Activated CD4-positive, alpha-beta T cell treated with anti-CD3 and anti-CD28 coated beads for 36 hours (primary cell): Measurements from ENCODE around the gene ASAP3. TPM values are rescaled to one million over a fixed set of nuclear protein-coding genes. Genes with fewer than 3 reads are reported as not detected.
A peak's percentile ranks its signal among the peaks of the same experiment; 100 is the strongest.

Experiments
- ATAC-seq: fragments of 200-7000 bp; cut with Tn5 transposase; one replicate; pipeline ENCODE4 v1.10.0; 2021; ENCODE audit warnings: mild to moderate bottlenecking, moderate library complexity
- CTCF ChIA-PET: fragments of 350-600 bp; sonication (Branson Sonifier 250); formaldehyde crosslinking; loops from one replicate; lab custom pipeline; 2021; ENCODE audit warnings: antibody characterized with exemption; lab: Charles Lee
- POLR2A ChIA-PET: fragments of 350-600 bp; sonication (Branson Sonifier 250); formaldehyde crosslinking; loops from one replicate; lab custom pipeline; 2021; ENCODE audit warnings: antibody characterized with exemption, inconsistent platforms; lab: Charles Lee
- DNase-seq: peaks from one replicate; pipeline ENCODE4 v3.0.0-alpha.2; 2020
- H3K27ac Mint-ChIP-seq: one replicate; pipeline ENCODE4 v1.8.0; 2021; ENCODE audit warnings: mixed read lengths
- H3K27me3 Mint-ChIP-seq: one replicate; pipeline ENCODE4 v1.8.0; 2021; ENCODE audit warnings: mixed read lengths
- H3K36me3 Mint-ChIP-seq: one replicate; pipeline ENCODE4 v1.8.0; 2021; ENCODE audit warnings: low read depth, mixed read lengths
- H3K4me1 Mint-ChIP-seq: one replicate; pipeline ENCODE4 v1.8.0; 2021; ENCODE audit warnings: mixed read lengths
- H3K4me3 Mint-ChIP-seq: one replicate; pipeline ENCODE4 v1.8.0; 2021; ENCODE audit warnings: mild to moderate bottlenecking, moderate library complexity, mixed read lengths
- H3K9me3 Mint-ChIP-seq: one replicate; pipeline ENCODE4 v1.8.0; 2021; ENCODE audit warnings: low read depth, mixed read lengths
- intact Hi-C, 2 experiments: fragments of 100-400 bp; cut with DNase I in 1 of 2; cut with micrococcal nuclease in 1 of 2; formaldehyde crosslinking; loops; one replicate each; pipeline versions ENCODE4 v1.14.2 to v1.15.1; 2022 to 2024; cut with DNase I, micrococcal nuclease
- total RNA-seq, 2 experiments: library from RNA; stranded (reverse); gene quantifications; one replicate each; pipeline ENCODE4 v1.2.3, GENCODE V29; 2021

ASAP3 gene
- total RNA-seq, 2 experiments from 2014 or later, result 0.37 to 0.57 TPM

DNA sequence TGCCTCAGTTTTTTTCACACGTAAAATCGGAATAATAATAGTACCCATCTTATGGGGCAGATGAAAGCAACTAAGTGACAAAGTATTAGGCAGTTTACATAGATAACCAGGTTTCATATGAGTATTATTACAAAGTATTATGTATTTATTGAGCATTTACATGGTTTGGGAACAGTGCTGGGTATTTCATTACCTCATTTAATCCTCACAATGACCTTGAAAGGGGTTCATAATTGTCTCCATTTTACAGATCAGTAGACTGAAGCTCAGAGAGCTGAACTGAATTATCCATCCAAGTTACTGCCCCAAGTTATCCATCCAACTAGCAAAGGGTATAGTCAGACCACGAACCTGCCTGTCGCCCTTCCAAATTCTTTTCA, 80.6 kb downstream of the ASAP3 start:
- no peak overlapping the region for H3K27ac Mint-ChIP-seq
- H3K36me3 Mint-ChIP-seq, result no peaks in the 10 kb centered on the region
- intact Hi-C loops, result loop anchor here in 1 of 2 experiments (10.0 kb wide), 1 partner anchor 189 kb away; the partner anchor contains the start of gene HTR1D
- H3K4me3 Mint-ChIP-seq, result no peak overlapping the region
- H3K27me3 Mint-ChIP-seq, result no peaks in the 10 kb centered on the region
- no peaks in the 10 kb centered on the region for H3K9me3 Mint-ChIP-seq
- ChIA-PET CTCF (interaction anchor here (0.5 to 3.9 kb wide), 26 partner anchors 8 to 452 kb away, joined by 3 to 26 read pairs (median 4); partner anchors contain the start of genes HNRNPR and TCEA3), POLR2A (no interaction called here)
- DNase-seq (no peak), ATAC-seq (no peak)
- H3K4me1 Mint-ChIP-seq, result peaks cover 10% of the 10 kb centered on the region

DNA sequence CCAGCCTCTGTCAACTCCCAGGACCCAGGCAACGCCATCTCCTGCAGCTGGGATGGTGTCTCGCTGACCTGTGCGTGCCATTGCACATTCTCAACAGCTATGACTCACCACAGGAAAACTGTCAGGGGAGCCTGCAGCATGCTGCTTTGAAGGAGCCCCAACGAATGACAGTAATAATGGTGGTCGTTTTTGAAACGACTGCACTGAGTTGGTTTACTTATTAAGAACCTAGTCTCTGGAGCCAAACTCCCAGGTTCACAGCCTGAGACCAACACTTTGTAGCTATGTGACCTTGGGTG, 81.0 kb downstream of the ASAP3 start:
- DNase-seq (no peak), ATAC-seq (no peak)
- Mint-ChIP-seq H3K27ac (no peak overlapping the region), H3K9me3 (no peaks in the 10 kb centered on the region), H3K4me1 (peaks cover 10% of the 10 kb centered on the region), H3K27me3 (no peaks in the 10 kb centered on the region), H3K4me3 (no peak overlapping the region), H3K36me3 (no peaks in the 10 kb centered on the region)
- intact Hi-C loops, result loop anchor here in 1 of 2 experiments (10.0 kb wide), 1 partner anchor 188 kb away; the partner anchor contains the start of gene HTR1D
- ChIA-PET CTCF (interaction anchor here (0.9 to 3.9 kb wide), 16 partner anchors 8 to 308 kb away, joined by 3 to 26 read pairs (median 6); partner anchors contain the start of gene TCEA3), POLR2A (no interaction called here)

DNA sequence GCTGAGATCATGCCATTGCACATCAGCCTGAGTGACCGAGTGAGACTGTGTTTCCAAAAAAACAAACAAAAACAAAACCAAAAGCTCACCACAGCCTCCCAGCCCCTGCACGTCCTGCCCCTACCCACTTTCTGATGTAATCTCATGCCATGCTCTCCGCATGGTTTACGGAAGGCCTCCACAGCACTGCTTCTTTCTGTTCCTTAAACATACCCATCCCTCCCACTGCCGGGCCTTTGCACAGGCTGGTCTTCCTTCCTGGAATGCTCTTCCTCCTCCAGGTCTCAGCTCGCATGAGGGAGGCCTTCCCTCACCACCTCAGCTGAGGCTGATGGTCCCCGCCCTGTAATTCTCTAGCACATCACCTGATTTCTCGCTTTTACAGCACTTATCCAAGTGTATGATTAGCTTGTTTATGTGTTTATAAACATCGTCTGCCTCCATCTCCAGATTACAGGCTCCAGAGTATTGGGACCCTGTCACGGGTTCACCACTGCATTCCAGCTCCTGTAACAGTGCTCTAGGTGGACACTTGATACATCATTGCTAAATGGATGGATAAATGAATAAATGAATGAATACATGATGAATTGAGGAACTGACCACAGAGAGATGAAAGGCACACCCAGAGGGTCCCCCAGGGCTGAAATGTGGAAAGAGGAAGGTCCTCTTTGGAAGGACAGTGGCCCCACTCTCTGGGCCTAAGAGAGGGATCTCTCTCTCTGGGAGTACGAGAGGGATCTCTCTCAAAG, 81.5 kb downstream of the ASAP3 start:
- Mint-ChIP-seq H3K9me3 (no peaks in the 10 kb centered on the region), H3K27me3 (no peaks in the 10 kb centered on the region), H3K36me3 (peaks cover under 1% of the 10 kb centered on the region), H3K27ac (no peak overlapping the region), H3K4me1 (peaks cover 10% of the 10 kb centered on the region), H3K4me3 (no peak overlapping the region)
- CTCF ChIA-PET, result interaction anchor here (0.5 to 3.9 kb wide), 12 partner anchors 10 to 421 kb away, joined by 3 to 26 read pairs (median 6); partner anchors contain the start of gene TCEA3
- DNase-seq, result no peak
- intact Hi-C loops, result loop anchor here in 1 of 2 experiments (10.0 kb wide), 1 partner anchor 188 kb away; the partner anchor contains the start of gene HTR1D
- no peak for ATAC-seq
- POLR2A ChIA-PET, result interaction anchor here (0.6 kb wide), 1 partner anchor 59 kb away, joined by 5 read pairs; no protein-coding TSS in a partner anchor

DNA sequence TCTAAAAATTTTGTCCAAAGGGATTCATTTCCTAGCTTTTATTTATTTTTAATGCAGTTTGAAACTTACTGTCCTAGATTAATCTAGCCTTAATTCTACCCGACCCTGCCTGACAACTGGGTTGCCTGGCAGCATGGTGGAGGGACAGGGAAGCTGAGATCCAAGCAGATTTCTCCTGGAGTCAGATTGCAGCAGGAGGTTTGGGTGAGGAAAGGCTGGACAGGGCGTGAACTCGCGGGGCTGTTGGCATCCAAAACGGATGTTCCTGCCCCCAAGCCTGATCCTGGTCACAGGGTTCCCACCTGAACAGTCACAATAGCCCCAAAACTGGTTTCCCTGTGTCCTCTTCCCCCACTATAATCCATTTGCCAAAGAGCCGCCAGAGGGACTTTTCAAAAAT, 82.7 kb downstream of the ASAP3 start:
- Mint-ChIP-seq H3K9me3 (no peaks in the 10 kb centered on the region), H3K4me3 (no peak overlapping the region), H3K36me3 (peaks cover 4% of the 10 kb centered on the region), H3K27me3 (no peaks in the 10 kb centered on the region), H3K4me1 (peaks cover 10% of the 10 kb centered on the region), H3K27ac (no peak overlapping the region)
- intact Hi-C loops, result loop anchor here in 1 of 2 experiments (10.0 kb wide), 1 partner anchor 187 kb away; the partner anchor contains the start of gene HTR1D
- ChIA-PET CTCF (interaction anchor here (1.4 to 3.6 kb wide), 2 partner anchors 11 to 21 kb away, joined by 4 to 20 read pairs; no protein-coding TSS in a partner anchor), POLR2A (no interaction called here)
- DNase-seq, result no peak
- no peak for ATAC-seq

DNA sequence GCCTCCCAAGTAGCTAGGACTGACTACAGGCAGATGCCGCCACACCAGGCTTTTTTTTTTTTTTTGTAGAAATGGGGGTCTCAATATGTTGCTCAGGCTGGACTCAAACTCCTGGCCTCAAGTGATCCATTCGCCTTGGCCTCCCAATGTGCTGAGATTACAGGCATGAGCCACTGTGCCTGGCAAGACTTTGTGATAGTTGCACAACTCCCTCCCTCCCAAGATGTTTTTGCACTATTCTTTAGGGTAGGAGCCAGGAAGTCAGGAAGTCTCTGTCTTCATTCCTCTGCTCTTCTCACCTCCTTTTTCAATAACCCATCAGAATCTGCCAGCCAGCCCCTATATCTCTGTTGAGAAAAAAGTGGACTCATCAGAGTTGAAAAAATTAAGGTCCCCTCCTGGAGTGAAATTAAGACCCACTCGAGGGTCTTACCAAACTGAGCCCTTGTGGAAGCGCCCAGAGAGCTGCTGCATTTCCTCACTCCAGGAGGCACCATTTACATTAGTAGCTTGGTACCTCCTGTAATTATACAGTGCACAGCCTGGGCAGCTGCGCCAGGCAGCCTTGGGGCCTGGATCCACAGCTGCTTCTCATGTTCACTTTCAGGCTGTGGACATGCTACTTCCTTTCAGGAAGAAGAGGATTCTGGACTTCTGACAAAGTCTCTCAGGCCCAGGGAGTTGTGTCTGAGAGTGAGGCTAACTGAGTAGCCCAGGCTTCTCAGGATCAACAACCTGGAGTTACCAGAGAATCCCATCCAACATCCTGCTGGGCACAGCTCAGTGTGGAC, 83.5 kb downstream of the ASAP3 start:
- DNase-seq, result no peak
- H3K27ac Mint-ChIP-seq, result no peak overlapping the region
- H3K4me3 Mint-ChIP-seq, result no peak overlapping the region
- ChIA-PET POLR2A (interaction anchor here (0.6 kb wide), 1 partner anchor 247 kb away, joined by 5 read pairs; no protein-coding TSS in a partner anchor), CTCF (interaction anchor here (0.7 to 3.6 kb wide), 3 partner anchors 12 to 1109 kb away, joined by 3 to 20 read pairs (median 4); no protein-coding TSS in a partner anchor)
- H3K27me3 Mint-ChIP-seq, result no peaks in the 10 kb centered on the region
- H3K4me1 Mint-ChIP-seq, result peaks cover 16% of the 10 kb centered on the region
- ATAC-seq, result no peak
- peaks cover 4% of the 10 kb centered on the region for H3K36me3 Mint-ChIP-seq
- H3K9me3 Mint-ChIP-seq, result no peaks in the 10 kb centered on the region
- intact Hi-C loops, result loop anchor here in 1 of 2 experiments (10.0 kb wide), 1 partner anchor 186 kb away; the partner anchor contains the start of gene HTR1D

DNA sequence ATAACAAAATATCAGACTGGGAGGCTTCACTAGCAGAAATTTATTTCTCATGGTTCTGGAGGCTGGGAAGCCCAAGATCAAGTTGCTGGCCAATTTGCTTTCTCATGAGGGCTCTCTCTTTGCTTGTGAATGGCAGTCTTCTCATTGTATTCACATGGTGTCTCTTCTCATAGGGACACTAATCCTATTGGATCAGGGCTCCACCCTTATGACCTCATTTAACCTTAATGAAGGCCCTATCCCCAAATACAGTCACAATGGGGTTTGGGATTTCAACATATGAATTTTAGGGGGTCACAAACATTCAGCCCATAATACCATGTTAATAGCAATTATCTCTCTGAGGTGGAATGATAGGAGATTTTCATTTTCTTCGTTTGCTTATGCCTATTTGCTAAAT, 84.8 kb downstream of the ASAP3 start:
- CTCF ChIA-PET, result interaction anchor here (0.7 kb wide), 1 partner anchor 238 kb away, joined by 3 read pairs; no protein-coding TSS in a partner anchor
- POLR2A ChIA-PET, result no interaction called here
- no peaks in the 10 kb centered on the region for H3K27me3 Mint-ChIP-seq
- no peak overlapping the region for H3K4me3 Mint-ChIP-seq
- H3K4me1 Mint-ChIP-seq, result peaks cover 14% of the 10 kb centered on the region
- H3K36me3 Mint-ChIP-seq, result peaks cover 4% of the 10 kb centered on the region
- intact Hi-C loops, result no loop called here
- no peak for ATAC-seq
- no peak for DNase-seq
- no peak overlapping the region for H3K27ac Mint-ChIP-seq
- H3K9me3 Mint-ChIP-seq, result no peaks in the 10 kb centered on the region

DNA sequence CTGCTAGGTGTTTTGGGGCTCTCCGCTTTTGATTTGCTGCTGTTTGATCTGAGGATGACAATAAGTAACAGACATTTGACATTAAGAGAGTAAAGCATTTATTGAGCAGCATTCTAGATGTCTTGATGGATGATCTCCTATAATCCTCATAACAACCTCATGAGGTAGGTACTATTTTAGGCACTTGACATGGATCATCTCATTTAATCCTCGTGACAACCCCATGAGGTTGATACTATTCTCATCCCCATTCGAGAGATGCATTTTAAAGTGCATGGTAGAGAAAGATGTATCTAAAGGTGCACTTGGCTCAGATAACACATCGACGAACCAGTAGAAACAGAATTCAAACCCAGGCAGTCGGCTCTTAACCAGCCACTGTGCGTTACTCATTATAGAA, 86.1 kb downstream of the ASAP3 start:
- H3K27ac Mint-ChIP-seq, result no peak overlapping the region
- H3K36me3 Mint-ChIP-seq, result peaks cover 4% of the 10 kb centered on the region
- ATAC-seq, result no peak
- no peak for DNase-seq
- H3K9me3 Mint-ChIP-seq, result no peaks in the 10 kb centered on the region
- no peaks in the 10 kb centered on the region for H3K27me3 Mint-ChIP-seq
- intact Hi-C loops, result no loop called here
- H3K4me3 Mint-ChIP-seq, result no peak overlapping the region
- H3K4me1 Mint-ChIP-seq, result peaks cover 7% of the 10 kb centered on the region
- POLR2A ChIA-PET, result no interaction called here
- CTCF ChIA-PET, result interaction anchor here (0.6 kb wide), 1 partner anchor 11 kb away, joined by 3 read pairs; no protein-coding TSS in a partner anchor

DNA sequence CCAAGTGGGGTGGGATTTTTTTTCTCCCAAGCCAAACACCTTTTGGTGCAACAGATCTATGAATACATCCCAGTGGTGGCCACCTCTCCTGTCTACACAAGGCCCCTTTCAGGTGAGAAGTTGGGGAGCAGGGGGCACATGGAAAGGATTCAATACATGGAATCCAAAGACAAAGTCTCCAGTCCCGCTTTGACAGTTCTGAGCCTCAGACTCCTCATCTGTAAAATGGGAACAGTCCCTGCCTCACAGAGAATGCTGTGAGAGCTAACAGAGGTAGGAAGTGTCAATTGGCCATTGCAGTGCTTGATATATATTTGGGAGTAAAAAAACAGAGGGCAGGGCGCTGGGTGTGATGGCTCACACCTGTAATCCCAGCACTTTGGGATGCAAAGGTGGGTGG, 87.6 kb downstream of the ASAP3 start:
- Mint-ChIP-seq H3K4me1 (peaks cover 7% of the 10 kb centered on the region), H3K27ac (no peak overlapping the region), H3K4me3 (no peak overlapping the region), H3K27me3 (no peaks in the 10 kb centered on the region), H3K9me3 (no peaks in the 10 kb centered on the region), H3K36me3 (peaks cover 4% of the 10 kb centered on the region)
- no peak for ATAC-seq
- DNase-seq, result no peak
- ChIA-PET CTCF (interaction anchor here (0.6 to 2.4 kb wide), 2 partner anchors 7 to 716 kb away, joined by 3 to 12 read pairs; no protein-coding TSS in a partner anchor), POLR2A (no interaction called here)
- intact Hi-C loops, result no loop called here

DNA sequence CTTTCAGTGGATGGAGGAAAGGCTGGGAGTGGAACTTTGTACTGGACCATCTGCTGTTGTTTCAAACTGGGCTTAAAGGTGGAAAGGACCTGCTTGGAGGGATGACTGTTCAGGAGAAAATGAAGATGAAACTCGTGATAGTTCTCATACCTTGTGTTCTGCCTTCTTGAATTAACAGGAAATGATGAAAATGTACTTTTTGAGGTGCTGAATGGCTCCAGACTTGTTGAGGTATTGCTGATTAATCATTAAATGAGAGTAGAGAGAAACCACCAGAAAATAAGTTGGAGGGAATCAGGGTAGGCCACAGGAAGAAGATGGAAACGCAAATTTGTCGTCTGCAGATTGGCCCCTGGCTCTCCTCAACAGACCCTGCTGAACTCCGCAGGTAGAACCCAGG, 88.1 kb downstream of the ASAP3 start:
- no peaks in the 10 kb centered on the region for H3K27me3 Mint-ChIP-seq
- no peak overlapping the region for H3K4me3 Mint-ChIP-seq
- H3K36me3 Mint-ChIP-seq, result peaks cover 4% of the 10 kb centered on the region
- H3K27ac Mint-ChIP-seq, result peak overlapping the region; percentile 70
- ATAC-seq, result peak; percentile 65
- DNase-seq, result no peak
- H3K9me3 Mint-ChIP-seq, result no peaks in the 10 kb centered on the region
- CTCF ChIA-PET, result interaction anchor here (2.4 kb wide), 1 partner anchor 8 kb away, joined by 12 read pairs; no protein-coding TSS in a partner anchor
- intact Hi-C loops, result no loop called here
- POLR2A ChIA-PET, result no interaction called here
- peaks cover 7% of the 10 kb centered on the region for H3K4me1 Mint-ChIP-seq

DNA sequence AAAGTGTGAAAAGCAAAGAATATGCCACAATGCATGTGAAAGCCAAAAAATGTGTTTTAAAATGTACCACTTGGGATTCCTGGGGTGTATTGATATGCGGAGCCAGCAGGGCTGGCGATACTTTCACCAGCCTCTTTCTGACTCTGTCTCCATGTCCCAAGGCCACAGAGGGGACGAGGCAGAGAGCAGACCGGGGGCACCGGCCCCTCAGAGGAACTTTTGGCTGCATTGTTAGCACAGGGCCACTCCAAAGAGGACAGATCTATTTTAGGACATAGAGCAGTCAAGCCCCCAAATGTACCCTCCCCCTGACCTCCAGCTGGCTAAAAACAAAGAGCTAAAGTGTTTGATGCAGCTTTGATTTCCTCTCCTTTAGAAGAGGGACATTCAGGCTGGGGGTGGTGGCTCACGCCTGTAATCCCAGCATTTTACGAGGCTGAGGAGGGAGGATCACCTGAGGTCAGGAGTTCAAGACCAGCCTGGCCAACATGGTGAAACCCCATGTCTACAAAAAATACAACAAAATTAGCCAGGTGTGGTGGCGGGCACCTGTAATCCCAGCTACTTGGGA, 88.7 kb downstream of the ASAP3 start:
- no peak for DNase-seq
- POLR2A ChIA-PET, result no interaction called here
- Mint-ChIP-seq H3K4me3 (no peak overlapping the region), H3K36me3 (peaks cover 4% of the 10 kb centered on the region), H3K27ac (peak overlapping the region; percentile 58), H3K9me3 (no peaks in the 10 kb centered on the region), H3K27me3 (no peaks in the 10 kb centered on the region), H3K4me1 (peaks cover 7% of the 10 kb centered on the region)
- CTCF ChIA-PET, result interaction anchor here (0.7 to 2.4 kb wide), 2 partner anchors 9 to 185 kb away, joined by 4 to 12 read pairs; no protein-coding TSS in a partner anchor
- ATAC-seq, result no peak
- intact Hi-C loops, result no loop called here
